Lung (tissue), 16 donors: ENCODE measurements around the gene TLR5. TPM values are rescaled to one million over a fixed set of nuclear protein-coding genes. Genes with fewer than 3 reads are reported as not detected.

Experiments
- ATAC-seq: fragments of 200-7000 bp; cut with Tn5 transposase; one replicate; pipeline ENCODE4 v1.9.1; 2020; ENCODE audit warnings: moderate number of reproducible peaks; ENCODE audit not compliant: insufficient read depth, low FRiP score
- DNase-seq, 3 donors: peaks; one replicate each; pipeline ENCODE4 v3.0.0-alpha.2; 2013 to 2017
- H3K27ac ChIP-seq, 2 donors: one replicate each; pipeline ENCODE4 v1.5.1; 2013; ENCODE audit warnings: mild to moderate bottlenecking in 2 of 2, moderate library complexity in 2 of 2, control low read depth in 1 of 2, inconsistent platforms in 1 of 2, low read depth in 1 of 2, low read length in 1 of 2
- H3K27me3 ChIP-seq, 3 donors: one replicate each; pipeline ENCODE4 v1.5.1; 2013; ENCODE audit warnings: low read length in 2 of 3; ENCODE audit not compliant: control insufficient read depth in 3 of 3, insufficient read depth in 3 of 3
- H3K36me3 ChIP-seq, 4 donors: one replicate each; pipeline ENCODE4 v1.5.1; 2013; ENCODE audit warnings: low read length in 4 of 4, mild to moderate bottlenecking in 1 of 4, moderate library complexity in 1 of 4; ENCODE audit not compliant: control insufficient read depth in 4 of 4, insufficient read depth in 4 of 4
- H3K4me1 ChIP-seq, 5 donors: one replicate each; pipeline ENCODE4 v1.5.1; 2013; ENCODE audit warnings: low read length in 5 of 5, mild to moderate bottlenecking in 2 of 5, moderate library complexity in 1 of 5; ENCODE audit not compliant: control insufficient read depth in 5 of 5, insufficient read depth in 5 of 5
- H3K4me3 ChIP-seq: one replicate; pipeline ENCODE4 v1.5.1; 2013; ENCODE audit warnings: mild to moderate bottlenecking, control low read depth, moderate library complexity
- H3K9ac ChIP-seq, 2 donors: one replicate each; pipeline ENCODE4 v1.5.1; 2013; ENCODE audit warnings: low read length in 2 of 2, control low read depth in 1 of 2; ENCODE audit not compliant: insufficient read depth in 1 of 2
- H3K9me3 ChIP-seq, 4 donors: one replicate each; pipeline ENCODE4 v1.5.1; 2013; ENCODE audit warnings: low read length in 3 of 4, mild to moderate bottlenecking in 1 of 4, moderate library complexity in 1 of 4; ENCODE audit not compliant: control insufficient read depth in 4 of 4, insufficient read depth in 3 of 4
- CTCF ChIP-seq: IDR thresholded peaks from 2 replicates; pipeline ENCODE4 v1.5.1; 2012; ENCODE audit warnings: mild to moderate bottlenecking; ENCODE audit errors: control extremely low read depth, extremely low read depth
- WGBS, 2 donors: extraction: QIAGEN DNeasy Blood & Tissue Kit; methylation state at CpG; one replicate each; pipeline ENCODE4 v1.1.7; 2013; 5-methylcytosine and 5-hydroxymethylcytosine counted together
- long read RNA-seq, 5 donors: transcript quantifications; one replicate each; lab custom pipeline, GENCODE V29; 2026
- polyA plus RNA-seq, 2 donors: library from polyadenylated mRNA; stranded (reverse); fragments of 200-250 nt; gene quantifications; one replicate each; pipeline ENCODE4 v1.2.1, GENCODE V29; 2013
- total RNA-seq, 2 donors: library from RNA; depleted of rRNA in 1 of 2; stranded (reverse); fragments of >200 nt in 1 of 2; gene quantifications; one replicate each; pipeline ENCODE4 v1.2.1, GENCODE V29; 2014 to 2021
- donor health status: control.
- donor health status: control.
- donor health status: Bipolar disorder and iron deficiency.
- donor health status: healthy.
- donor health status: DM: yes; HTN: yes; CAD: no.

Gene TLR5, protein sequence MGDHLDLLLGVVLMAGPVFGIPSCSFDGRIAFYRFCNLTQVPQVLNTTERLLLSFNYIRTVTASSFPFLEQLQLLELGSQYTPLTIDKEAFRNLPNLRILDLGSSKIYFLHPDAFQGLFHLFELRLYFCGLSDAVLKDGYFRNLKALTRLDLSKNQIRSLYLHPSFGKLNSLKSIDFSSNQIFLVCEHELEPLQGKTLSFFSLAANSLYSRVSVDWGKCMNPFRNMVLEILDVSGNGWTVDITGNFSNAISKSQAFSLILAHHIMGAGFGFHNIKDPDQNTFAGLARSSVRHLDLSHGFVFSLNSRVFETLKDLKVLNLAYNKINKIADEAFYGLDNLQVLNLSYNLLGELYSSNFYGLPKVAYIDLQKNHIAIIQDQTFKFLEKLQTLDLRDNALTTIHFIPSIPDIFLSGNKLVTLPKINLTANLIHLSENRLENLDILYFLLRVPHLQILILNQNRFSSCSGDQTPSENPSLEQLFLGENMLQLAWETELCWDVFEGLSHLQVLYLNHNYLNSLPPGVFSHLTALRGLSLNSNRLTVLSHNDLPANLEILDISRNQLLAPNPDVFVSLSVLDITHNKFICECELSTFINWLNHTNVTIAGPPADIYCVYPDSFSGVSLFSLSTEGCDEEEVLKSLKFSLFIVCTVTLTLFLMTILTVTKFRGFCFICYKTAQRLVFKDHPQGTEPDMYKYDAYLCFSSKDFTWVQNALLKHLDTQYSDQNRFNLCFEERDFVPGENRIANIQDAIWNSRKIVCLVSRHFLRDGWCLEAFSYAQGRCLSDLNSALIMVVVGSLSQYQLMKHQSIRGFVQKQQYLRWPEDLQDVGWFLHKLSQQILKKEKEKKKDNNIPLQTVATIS
- total RNA-seq: 10 to 100 TPM; 14.2 to 21.2 TPM
- 10 to 100 TPM in 1 of 2 donors, 1 to 10 TPM in 1; 3.0 to 23.6 TPM for polyA plus RNA-seq
- long read RNA-seq, donor 1: 0 reads
- long read RNA-seq, donor 2, partial matches to known transcripts: 0 of 1 reads
- long read RNA-seq, donor 2, other reads (novel, unspliced or antisense): 0 of 1 reads
- long read RNA-seq, donor 3: 0 reads
- long read RNA-seq, donor 4: 0 reads
- long read RNA-seq, donor 5: 0 reads

DNA sequence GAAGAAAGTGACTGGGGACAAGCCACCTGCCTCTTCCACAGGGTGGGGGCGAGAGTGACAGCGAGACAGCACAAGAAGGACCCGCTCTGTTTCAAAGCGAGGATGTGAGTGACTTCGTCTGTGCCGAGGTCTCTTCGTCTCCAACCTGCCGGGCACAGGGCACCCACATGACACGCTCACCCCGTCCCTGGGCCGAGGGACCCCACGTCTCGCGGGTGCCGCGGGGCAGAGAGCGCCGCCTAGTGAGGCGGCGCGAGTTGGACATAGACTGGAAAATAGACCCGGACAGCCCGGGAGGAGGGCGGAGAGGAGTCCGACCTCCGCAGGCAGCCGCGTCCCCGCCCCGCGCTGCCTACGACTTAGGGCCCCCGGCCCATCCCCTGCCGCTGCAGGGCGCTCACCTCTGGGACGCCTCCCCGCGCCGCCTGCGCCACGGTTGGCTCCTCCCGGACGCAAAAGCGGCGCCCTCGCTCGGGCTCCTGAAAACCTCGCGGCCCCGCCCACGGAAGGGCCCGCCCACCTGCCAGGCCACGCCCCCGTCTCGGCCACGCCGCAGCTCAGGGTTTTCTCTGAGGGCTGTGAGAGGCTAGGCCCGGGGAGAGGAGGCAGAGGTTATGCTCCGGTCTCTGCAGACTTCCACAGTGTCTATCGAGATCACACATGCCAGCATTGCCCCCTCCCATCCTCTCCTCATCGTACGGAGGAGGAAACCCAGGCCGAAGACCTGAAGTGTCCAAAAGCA, at the start of gene TLR5:
Gene TLR5, minus strand, starts transcription at position 454 of the 742 bp plus-strand sequence. CDS start 30,217 bp downstream, outside the sequence.
- Histone ChIP-seq H3K4me1 (peaks cover 0 to 22% (median 16%) of the 10 kb centered on the region in 5 donors), H3K4me3 (peak within 1 kb of the TSS; percentile 51), H3K27ac (peak within 1 kb of the TSS in 1 of 2 donors; percentile 68), H3K27me3 (no peaks in the 10 kb centered on the region), H3K9ac (peak within 1 kb of the TSS; percentile 4 to 26), H3K36me3 (no peaks in the 10 kb centered on the region), H3K9me3 (no peaks in the 10 kb centered on the region)
- peak; percentile 64 to 84 (median 78) for DNase-seq
- TF ChIP-seq CTCF: peak; percentile 17
- ATAC-seq: peak; percentile 96
- 4 to 7% methylated on average over 56 to 63 of the region's 63 CpGs for WGBS, 2 donors

GRCh38 chr1:223189903-223190724, 47.1 kb upstream of the TLR5 start:
- H3K27me3 ChIP-seq: peaks cover 0 to 2% (median 0%) of the 10 kb centered on the region in 3 donors
- no peaks in the 10 kb centered on the region for H3K36me3 ChIP-seq
- no peaks in the 10 kb centered on the region for H3K4me1 ChIP-seq
- H3K27ac ChIP-seq: no peak overlapping the region
- ATAC-seq: no peak
- no peak overlapping the region for H3K9ac ChIP-seq
- no peaks in the 10 kb centered on the region for H3K9me3 ChIP-seq
- WGBS, 2 donors: 73 to 74% methylated on average over 10 of the region's 10 CpGs
- H3K4me3 ChIP-seq: no peak overlapping the region
- no peak for DNase-seq
- TF ChIP-seq CTCF: no peak

DNA sequence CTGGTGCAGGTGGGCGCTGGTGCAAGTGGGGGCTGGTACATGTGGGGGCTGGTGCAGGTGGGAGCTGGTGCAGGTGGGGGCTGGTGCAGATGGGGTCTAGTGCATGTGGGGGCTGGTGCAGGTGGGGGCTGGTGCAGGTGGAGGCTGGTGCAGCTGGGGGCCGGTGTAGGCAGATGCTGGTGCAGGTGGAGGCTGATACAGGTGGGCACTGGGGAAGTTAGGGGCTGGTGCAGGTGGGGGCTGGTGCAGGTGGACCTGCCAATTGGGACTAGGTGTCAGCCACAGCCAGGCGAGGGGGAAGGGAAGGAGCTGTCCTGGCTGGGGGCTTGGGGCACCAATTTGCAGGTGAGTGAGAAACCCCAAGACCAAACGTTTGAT, 46.5 kb upstream of the TLR5 start:
- no peaks in the 10 kb centered on the region for H3K36me3 ChIP-seq
- ATAC-seq (no peak), DNase-seq (no peak)
- H3K4me1 ChIP-seq: no peaks in the 10 kb centered on the region
- no peak for TF ChIP-seq CTCF
- no peak overlapping the region for H3K4me3 ChIP-seq
- no peaks in the 10 kb centered on the region for H3K9me3 ChIP-seq
- peaks cover 0 to 2% (median 0%) of the 10 kb centered on the region in 3 donors for H3K27me3 ChIP-seq
- 87% methylated on average over 4 of the region's 4 CpGs for WGBS, 2 donors
- H3K9ac ChIP-seq: no peak overlapping the region
- no peak overlapping the region for H3K27ac ChIP-seq
